NCI-H1930 (cell line): ENCODE measurements around the gene DPF3.

ENCODE experiments used
- DNase-seq, 2 experiments: peaks; one replicate each; lab custom pipeline; 2025; lab: John Stamatoyannopoulos, UW

DPF3 gene

DNA sequence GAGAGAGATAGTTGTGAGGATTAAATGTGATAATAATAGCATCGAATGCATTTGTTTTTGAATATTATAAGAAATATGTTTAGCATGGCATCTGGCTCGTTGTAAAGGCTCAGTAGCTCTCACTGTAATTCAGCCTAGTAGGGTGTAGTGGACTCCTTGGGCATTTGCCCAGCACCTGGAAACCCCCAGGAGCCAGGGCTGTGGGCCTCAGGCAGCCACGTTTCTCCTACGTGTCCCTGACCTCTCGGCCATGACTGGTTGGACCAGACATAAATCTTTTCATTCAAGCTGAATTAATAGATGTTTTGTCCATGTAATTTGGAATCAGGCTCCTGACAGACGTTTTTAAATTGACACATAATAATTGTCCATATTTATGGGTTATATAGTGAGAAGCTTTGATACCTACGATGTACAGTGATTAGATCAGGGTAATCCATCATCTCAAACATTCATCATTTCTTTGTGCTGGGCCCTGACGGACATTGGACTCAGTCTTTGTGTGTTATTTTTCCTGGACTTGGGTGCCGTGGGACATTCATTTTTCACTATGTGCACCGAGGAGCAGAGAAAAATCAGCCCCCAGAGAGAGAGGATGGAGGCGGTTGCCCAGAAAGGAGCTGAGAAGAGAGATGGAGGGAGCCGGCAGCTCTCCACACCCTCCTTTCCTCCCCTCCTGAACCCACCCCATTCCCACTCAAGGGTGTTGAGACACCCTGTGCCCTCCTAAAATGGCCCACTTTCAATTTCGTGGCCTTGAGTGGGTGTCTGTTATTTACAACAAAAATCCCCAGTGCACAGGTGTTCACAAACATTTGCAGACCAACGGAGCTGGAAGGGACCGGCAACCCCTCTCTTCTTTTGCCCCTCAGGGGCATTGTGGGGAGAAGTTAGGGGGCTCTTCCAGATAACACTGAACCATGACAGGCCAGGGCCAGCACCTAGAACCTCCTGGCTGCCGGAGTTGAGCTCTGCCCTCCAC lies 296.4 kb downstream of the DPF3 start:
- no peak for DNase-seq

DNA sequence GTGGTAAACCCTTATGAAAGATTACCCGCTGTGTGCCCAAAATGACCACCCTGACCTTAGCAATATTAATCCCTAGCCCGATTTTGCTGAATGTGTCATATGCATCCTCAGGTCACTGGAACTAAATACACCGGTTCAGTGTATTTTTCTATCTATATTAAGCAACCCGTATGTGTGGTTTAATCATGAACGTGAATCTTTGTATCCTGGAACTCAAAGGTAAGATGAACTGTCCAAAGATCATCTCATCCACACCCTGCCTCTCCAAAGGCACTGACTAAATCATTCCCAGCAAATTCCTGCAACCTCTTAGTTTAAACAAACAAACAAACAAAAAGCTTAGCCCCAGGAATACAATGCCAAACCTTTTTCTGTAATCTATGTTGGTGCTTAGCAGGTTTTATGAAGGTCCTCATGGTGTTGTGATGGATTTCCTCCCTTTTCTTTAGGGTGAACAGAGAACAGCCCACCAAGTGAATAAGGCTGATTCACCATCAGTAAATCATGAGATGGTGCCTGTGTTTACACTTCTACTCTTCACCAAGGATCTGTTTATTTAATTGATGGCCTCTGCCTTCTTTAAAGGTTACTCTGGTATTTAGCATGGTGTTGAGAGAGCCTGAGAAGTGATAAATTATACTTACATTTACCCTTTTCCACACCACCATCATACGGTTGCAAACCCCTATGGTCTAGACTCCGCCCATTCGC lies 298.6 kb downstream of the DPF3 start:
- DNase-seq = no peak

DNA sequence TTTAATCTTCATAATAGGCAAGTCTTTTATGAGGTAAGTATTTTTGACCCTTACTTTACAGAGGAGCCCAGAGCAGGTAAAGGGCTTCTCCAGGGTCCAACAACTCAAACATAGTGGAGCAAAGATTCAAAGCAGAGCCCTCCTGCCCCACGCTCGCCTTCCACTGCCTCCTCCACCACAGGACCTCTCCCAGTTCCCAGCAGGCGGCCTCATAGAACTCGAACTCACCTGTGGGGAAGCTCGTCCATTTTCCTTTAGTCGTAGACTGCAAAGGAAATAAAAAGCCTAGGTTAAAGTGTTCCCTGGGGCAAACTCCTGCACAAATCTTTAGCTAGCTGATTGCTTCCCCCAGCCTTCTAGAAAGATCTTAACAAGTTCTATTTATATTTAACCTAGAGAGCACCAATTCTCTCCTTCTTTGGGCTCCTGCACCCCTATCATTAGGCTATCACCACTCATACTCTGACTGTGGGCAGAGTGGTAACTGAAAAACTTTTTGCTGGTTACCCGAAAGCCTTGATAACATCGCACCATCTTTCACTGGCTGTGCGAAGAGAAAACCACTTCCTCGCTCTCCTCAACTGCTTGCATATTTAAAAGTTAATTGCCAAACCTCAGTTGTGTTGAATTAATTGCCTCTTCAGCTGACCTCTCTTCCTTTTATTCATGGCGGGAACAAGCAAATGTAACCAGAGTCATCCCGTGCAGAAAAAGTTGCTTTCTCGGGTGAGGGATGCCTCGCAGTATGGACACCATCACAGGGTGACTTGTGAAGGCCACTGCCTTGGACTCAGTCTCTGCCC lies 299.6 kb downstream of the DPF3 start:
- no peak for DNase-seq

DNA sequence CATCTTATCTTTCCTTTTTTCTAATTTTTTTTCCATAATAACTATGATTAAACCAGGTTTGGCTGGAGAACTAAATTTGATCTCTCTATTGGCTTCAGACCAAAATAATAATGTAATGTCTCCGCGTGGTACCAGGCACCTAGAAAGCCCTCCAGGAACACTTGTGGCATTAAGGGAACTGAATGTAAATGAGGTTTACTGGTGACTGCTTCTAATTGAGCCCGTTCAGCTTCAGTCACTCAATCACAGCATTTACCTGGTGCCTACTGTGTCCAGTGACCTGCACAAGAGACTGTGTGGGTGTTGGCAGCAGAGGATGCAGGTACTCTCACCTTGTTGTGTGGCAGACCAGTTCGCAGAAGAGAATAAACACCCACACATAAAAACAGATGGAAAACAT lies 302.5 kb downstream of the DPF3 start:
- DNase-seq = no peak

DNA sequence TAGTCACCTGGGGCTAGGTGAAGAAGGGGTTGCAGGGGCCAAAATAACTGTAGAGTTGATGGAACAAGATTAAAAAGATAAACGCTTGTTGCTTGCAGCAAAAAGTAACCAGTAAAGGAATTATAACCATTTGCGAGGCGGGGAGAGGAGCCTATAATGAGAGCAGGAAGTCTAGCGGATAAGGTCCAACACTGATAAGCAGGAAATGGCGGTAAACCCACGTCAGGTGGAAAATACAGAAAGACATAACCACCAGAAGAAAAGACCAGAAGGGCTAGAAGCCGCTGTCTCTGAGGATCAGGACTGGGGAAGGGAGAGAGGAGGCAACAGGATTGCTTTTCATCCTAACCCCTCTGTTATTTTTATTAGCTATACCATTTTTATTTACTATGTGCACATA lies 303.3 kb downstream of the DPF3 start:
- DNase-seq = no peak

DNA sequence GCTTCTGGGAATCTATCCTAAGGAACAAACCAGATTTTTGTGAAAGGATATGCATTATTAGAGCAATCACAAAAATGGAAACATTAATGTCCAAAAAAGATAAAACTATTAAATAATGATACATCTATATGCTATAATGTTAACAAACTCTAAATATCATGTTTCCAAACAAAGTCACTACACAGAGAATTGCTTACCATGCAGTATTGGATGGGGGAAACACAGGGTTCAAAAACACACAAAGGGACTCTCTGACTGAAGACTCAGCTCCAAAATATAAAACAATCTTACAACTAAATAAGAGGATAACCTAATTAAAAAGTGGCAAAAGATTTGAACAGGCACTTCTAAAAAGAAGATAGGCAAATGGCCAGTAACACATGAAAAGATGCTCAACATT lies 304.2 kb downstream of the DPF3 start:
- no peak for DNase-seq

DNA sequence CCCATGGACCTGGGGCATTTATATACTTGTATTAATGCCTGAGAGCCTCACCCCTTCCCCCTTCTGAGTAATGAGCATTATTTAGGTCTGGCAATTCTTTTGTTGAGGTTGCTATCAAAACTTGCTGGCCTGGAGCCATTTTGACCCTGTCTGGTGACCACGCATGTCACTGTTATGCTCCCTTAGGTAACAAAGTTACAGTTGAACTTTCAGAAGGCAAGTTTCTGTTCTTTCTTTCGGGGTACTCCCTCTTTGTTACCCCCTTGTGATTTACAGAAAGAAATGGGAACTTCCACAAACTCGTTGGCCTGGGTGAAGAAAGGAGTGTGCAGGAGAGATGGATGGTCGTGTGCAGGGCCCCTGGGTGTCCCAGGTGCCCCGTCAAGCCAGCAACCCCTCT lies 305.4 kb downstream of the DPF3 start:
- DNase-seq = no peak

DNA sequence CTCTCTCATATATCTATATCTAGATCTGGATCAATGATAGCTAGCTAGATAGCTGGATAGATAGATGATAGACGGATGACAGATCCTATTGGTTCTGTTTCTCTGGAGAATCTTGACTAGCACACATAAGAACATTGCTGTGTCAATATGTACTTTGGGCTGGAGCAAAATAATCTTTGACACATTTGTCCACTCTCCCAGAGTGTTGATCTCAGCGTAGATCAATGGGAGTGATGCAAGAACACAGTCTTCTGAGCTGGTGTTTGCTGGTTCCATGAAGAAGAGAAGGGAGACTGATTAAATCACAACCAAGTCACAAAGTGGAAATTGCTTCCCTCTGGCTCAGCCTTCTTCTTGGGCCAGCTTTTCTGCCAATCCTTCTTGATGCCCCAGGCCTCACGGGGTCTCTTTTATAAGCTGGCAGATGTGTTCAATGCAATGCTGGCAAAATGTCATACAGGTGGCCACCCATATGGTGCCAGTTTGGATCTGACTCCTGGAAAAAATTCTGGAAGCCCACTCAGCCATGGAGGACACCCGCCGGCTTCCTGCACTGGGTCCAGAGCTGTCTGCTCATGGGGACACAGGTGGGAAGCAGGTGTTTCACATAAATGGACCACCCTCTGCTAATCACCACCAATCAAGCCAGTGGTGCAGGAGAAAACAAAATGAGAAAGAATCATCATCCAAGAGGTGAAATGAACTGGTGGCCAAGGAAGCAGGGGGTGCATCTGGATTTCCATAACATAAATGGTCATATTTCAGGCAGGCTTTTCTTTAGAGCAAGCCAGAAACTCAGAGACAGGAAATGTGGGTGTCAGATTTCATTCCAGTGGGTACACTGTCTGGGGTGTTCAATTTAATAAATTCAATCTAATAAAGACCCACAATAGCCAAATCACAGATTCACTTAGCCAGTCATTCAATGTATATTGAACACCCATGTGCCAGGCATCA lies 310.3 kb downstream of the DPF3 start:
- no peak for DNase-seq

DNA sequence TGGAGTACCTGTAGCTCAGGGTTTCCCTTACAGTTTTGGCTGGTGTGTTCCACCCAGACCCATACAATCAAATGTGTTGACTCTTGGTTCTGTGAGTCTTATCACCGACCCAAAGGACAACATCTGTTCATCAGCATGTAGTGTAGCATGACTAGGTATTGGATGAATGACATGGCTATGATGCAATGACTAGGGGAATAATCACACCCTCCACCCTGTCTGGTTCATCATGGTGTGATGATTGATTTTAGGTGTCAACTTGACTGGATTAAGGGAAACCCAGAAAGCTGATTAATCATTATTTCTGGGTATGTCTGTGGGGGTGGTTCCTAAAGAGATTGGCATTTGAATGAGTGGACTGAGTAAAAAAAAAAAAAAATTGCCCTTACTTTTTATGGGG lies 311.3 kb downstream of the DPF3 start:
- DNase-seq = no peak

DNA sequence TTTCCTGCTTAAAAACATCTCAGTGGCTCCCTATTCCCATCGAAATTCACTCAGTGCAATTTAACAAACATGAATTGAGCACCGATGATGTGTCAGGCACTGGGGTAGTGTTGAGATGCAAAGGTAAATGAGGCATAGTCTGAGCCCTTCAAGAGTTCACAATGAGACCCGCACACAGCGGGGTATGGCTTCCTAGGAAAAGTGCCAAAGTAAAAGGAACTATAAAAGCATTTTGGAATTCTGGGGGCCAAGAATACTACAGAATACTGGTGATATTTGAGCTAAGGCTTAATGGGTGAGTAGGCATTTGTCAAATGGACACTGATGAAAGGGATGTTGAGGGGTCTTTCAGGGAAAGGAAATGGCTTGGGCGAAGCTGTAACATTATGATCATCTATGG lies 315.4 kb downstream of the DPF3 start:
- no peak for DNase-seq

DNA sequence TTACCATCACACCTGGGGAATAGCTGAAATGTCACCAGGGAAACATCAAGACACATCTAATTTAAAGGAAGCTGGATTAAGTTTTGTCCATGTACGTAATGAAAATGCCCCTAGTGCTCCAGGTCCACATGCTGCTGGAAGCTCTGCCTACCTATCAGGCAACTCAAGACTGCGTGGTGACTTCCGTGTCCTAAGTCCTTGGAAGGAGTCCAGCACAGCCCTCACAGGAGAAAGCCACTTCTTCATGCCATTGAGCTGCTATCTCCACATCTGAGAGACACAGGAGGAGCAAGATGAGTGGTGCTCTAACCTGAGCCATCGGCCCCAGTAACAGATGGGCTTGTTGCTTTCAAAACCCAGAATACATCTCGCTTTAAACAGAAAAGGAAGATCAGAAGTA lies 316.4 kb downstream of the DPF3 start:
- no peak for DNase-seq

DNA sequence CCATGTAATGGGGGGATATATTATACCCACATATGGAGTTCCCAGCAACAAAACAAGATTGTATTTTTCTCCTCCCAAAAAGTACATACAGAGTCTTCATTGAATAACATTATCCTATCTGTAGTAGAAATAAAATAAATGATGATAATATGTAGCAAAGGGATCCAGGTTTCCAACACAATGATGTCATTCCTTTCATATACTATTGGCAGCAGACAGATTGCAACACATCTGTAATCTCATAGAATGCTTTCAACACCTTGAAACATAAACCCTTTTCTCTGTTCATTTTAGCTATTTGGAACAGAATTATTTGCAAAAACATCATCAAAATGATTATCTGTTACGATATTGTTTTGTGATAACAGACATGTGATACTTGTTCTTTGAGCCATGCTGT lies 317.6 kb downstream of the DPF3 start:
- no peak for DNase-seq

DNA sequence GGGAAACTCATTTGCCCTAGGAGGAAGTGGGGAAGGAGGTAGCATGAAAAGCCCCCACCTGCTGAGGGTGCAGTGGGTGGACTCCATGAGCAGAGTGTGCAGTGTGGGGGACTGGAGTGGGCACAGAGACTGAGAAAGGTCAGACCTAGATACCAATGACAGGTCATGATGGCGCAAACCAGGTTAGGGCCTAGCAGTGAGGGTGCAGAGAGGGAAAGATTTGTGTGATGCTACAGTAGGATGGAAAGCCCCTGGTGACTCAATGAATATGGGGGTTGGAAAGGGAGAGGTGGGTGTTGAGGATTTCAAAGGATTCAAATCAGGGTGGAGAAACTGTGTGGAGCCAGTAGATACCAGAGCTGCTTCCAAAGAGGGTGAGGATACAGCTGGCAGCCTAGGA lies 319.2 kb downstream of the DPF3 start:
- no peak for DNase-seq

DNA sequence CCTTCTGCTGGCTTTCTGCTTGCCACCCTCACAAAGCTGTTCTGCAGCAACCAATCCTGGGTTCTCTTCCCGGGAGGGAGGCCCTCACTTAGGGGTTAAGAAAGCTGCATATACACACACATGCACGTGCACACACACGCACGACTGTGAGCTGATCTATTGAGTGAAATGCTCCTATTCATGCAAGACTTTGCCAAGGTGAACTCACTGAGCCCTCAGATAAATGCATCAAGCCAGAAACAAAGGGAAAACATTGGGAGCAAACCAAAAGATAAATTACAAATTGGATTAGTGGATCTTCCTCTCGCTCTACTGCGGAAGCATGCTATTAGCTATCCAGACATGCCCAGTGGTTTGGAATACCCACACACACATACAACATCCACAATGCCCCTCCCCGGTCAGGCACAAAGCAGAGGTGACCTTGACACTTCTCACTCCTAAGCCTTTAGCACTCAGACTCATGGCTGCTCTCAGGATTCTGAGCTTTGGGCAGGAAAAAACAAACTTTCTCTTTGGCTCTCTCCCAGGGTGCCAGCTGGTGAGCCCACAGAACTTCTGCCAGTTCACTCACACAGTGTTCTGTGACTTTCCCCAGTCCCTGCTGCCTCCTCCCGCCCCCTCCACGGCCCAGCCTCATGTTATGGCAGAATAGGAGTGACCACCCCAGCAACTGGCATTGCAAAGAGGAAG lies 320.0 kb downstream of the DPF3 start:
- DNase-seq = no peak
